Thyroid gland (tissue), 4 donors: ENCODE results near the gene DGCR8.

Source experiments
- CTCF ChIP-seq, 6 experiments: fragments of 200-600 bp in 3 of 6; fragments of 450-650 bp in 3 of 6; sonication (generic) in 3 of 6; IDR thresholded peaks; one replicate each; pipeline ENCODE4 v1.5.1; 2016 to 2019; ENCODE audit warnings: antibody characterized with exemption in 6 of 6, mild to moderate bottlenecking in 2 of 6, inconsistent platforms in 1 of 6, moderate library complexity in 1 of 6
- POLR2A ChIP-seq, 2 donors: fragments of 450-650 bp; IDR thresholded peaks; one replicate each; pipeline ENCODE4 v1.6.1; 2017; ENCODE audit warnings: antibody characterized with exemption in 2 of 2, mild to moderate bottlenecking in 2 of 2, moderate library complexity in 1 of 2

GRCh38 chr22:20036535-20037392 lies 43.3 kb upstream of the DGCR8 start:
- TF ChIP-seq CTCF (IDR thresholded peaks at IDR 0.05) (no peak), POLR2A (IDR thresholded peaks at IDR 0.05) (no peak)
